Measurements from ENCODE around the gene PSMD5.
"Not testable (repeated sequence)": the region's sequence is repeated elsewhere in the genome, so short reads cannot be mapped to it uniquely, and the experiment has no call there.

The PSMD5 gene

GRCh38 chr9:120815075-120815474, 27.6 kb downstream of the PSMD5 start:
- Histone ChIP-seq H3K4me3 (ENCODE audit: low read length) (no peak overlapping the region), H3K27ac (ENCODE audit: low read depth, low read length) (no peak overlapping the region), H4K20me1 (ENCODE audit: control insufficient read depth, insufficient read depth, low read depth, low read length) (no peaks in the 10 kb centered on the region), H3K4me1 (ENCODE audit: control insufficient read depth, low read length) (peaks cover 3% of the 10 kb centered on the region; the same call in 1 of the 2 replicates), H3F3A (ENCODE audit: control insufficient read depth, insufficient read depth) (peaks cover 8% of the 10 kb centered on the region; the same call in 1 of the 2 replicates), H3K4me2 (ENCODE audit: low read length) (no peak overlapping the region), H3K9me2 (replicated peaks; ENCODE audit: control insufficient read depth, low read length) (no peaks in the 10 kb centered on the region), H3K27me3 (ENCODE audit: control insufficient read depth, low read length) (no peaks in the 10 kb centered on the region), H3K79me2 (ENCODE audit: control insufficient read depth, low read length) (no peaks in the 10 kb centered on the region), H3K9me3 (ENCODE audit: control insufficient read depth, insufficient read depth, low read length) (no peaks in the 10 kb centered on the region), H3K36me3 (ENCODE audit: control insufficient read depth, low read length) (peaks cover 35% of the 10 kb centered on the region)
- TF ChIP-seq EZH2phosphoT487 (IDR thresholded peaks at IDR 0.05; ENCODE audit: borderline replicate concordance, low read length) = no peak
- TF ChIP-seq, protein P1, sequence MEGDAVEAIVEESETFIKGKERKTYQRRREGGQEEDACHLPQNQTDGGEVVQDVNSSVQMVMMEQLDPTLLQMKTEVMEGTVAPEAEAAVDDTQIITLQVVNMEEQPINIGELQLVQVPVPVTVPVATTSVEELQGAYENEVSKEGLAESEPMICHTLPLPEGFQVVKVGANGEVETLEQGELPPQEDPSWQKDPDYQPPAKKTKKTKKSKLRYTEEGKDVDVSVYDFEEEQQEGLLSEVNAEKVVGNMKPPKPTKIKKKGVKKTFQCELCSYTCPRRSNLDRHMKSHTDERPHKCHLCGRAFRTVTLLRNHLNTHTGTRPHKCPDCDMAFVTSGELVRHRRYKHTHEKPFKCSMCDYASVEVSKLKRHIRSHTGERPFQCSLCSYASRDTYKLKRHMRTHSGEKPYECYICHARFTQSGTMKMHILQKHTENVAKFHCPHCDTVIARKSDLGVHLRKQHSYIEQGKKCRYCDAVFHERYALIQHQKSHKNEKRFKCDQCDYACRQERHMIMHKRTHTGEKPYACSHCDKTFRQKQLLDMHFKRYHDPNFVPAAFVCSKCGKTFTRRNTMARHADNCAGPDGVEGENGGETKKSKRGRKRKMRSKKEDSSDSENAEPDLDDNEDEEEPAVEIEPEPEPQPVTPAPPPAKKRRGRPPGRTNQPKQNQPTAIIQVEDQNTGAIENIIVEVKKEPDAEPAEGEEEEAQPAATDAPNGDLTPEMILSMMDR (IDR thresholded peaks at IDR 0.05; ENCODE audit: low read depth, low read length, poor library complexity, severe bottlenecking) = no peak

DNA sequence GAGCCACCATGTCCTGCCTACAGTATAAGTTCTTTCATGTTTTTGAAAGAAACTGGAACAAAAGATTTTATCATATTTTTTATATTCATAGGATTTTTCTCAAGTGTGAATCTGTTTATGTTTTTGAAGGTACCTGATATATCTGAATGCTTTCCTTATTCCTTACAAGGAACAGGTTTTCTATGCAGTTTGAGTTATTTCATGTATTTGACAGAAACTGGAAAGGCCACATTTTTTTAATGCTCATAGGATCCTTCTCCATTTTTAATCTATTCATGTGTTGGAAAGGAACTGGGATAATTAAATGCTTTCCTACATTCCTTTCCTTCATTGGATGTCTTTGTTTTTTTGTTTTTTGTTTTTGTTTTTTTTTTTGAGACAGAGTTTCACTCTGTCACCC, 33.8 kb downstream of the PSMD5 start:
- Histone ChIP-seq H3K9me3 (ENCODE audit: control insufficient read depth, insufficient read depth, low read length) (peaks cover 16% of the 10 kb centered on the region), H4K20me1 (ENCODE audit: control insufficient read depth, insufficient read depth, low read depth, low read length) (no peaks in the 10 kb centered on the region), H3K36me3 (ENCODE audit: control insufficient read depth, low read length) (0 out of 2 replicates have a peak, but pooled peaks cover 3% of the 10 kb centered on the region), H3K79me2 (ENCODE audit: control insufficient read depth, low read length) (no peaks in the 10 kb centered on the region), H3K9me2 (replicated peaks; ENCODE audit: control insufficient read depth, low read length) (no peaks in the 10 kb centered on the region), H3K27ac (ENCODE audit: low read depth, low read length) (no peak overlapping the region), H3K4me1 (ENCODE audit: control insufficient read depth, low read length) (no peaks in the 10 kb centered on the region), H3K4me3 (ENCODE audit: low read length) (no peak overlapping the region), H3F3A (ENCODE audit: control insufficient read depth, insufficient read depth) (no peaks in the 10 kb centered on the region), H3K27me3 (ENCODE audit: control insufficient read depth, low read length) (no peaks in the 10 kb centered on the region), H3K4me2 (ENCODE audit: low read length) (no peak overlapping the region)
- TF ChIP-seq, protein P1 (IDR thresholded peaks at IDR 0.05; ENCODE audit: low read depth, low read length, poor library complexity, severe bottlenecking) = no peak
- TF ChIP-seq EZH2phosphoT487 (IDR thresholded peaks at IDR 0.05; ENCODE audit: borderline replicate concordance, low read length) = no peak

- no peak for TF ChIP-seq EZH2phosphoT487 (IDR thresholded peaks at IDR 0.05; ENCODE audit: borderline replicate concordance, low read length)
- TF ChIP-seq, protein P1 (IDR thresholded peaks at IDR 0.05; ENCODE audit: low read depth, low read length, poor library complexity, severe bottlenecking) = no peak
- H3K27me3 ChIP-seq (ENCODE audit: control insufficient read depth, low read length) = no peaks in the 10 kb centered on the region
- H3F3A ChIP-seq (ENCODE audit: control insufficient read depth, insufficient read depth) = no peaks in the 10 kb centered on the region
- no peaks in the 10 kb centered on the region for H3K4me1 ChIP-seq (ENCODE audit: control insufficient read depth, low read length)
- H3K79me2 ChIP-seq (ENCODE audit: control insufficient read depth, low read length) = no peaks in the 10 kb centered on the region
- H3K27ac ChIP-seq (ENCODE audit: low read depth, low read length) = no peak overlapping the region
- 0 out of 2 replicates have a peak, but pooled peaks cover 3% of the 10 kb centered on the region for H3K36me3 ChIP-seq (ENCODE audit: control insufficient read depth, low read length)
- H4K20me1 ChIP-seq (ENCODE audit: control insufficient read depth, insufficient read depth, low read depth, low read length) = no peaks in the 10 kb centered on the region
- no peak overlapping the region for H3K4me2 ChIP-seq (ENCODE audit: low read length)
- no peak overlapping the region for H3K4me3 ChIP-seq (ENCODE audit: low read length)
- no peaks in the 10 kb centered on the region for H3K9me2 ChIP-seq (replicated peaks; ENCODE audit: control insufficient read depth, low read length)
- peaks cover 16% of the 10 kb centered on the region for H3K9me3 ChIP-seq (ENCODE audit: control insufficient read depth, insufficient read depth, low read length)
These were observed 34.9 kb downstream of the PSMD5 start for GRCh38 chr9:120807607-120808379.

- H3K9me3 ChIP-seq (ENCODE audit: control insufficient read depth, insufficient read depth, low read length) = peaks cover 16% of the 10 kb centered on the region
- not testable (repeated sequence) for H4K20me1 ChIP-seq (ENCODE audit: control insufficient read depth, insufficient read depth, low read depth, low read length); H3F3A ChIP-seq (ENCODE audit: control insufficient read depth, insufficient read depth); H3K27ac ChIP-seq (ENCODE audit: low read depth, low read length); H3K9me2 ChIP-seq (replicated peaks; ENCODE audit: control insufficient read depth, low read length); H3K4me2 ChIP-seq (ENCODE audit: low read length); H3K4me3 ChIP-seq (ENCODE audit: low read length); H3K36me3 ChIP-seq (ENCODE audit: control insufficient read depth, low read length); H3K27me3 ChIP-seq (ENCODE audit: control insufficient read depth, low read length); H3K4me1 ChIP-seq (ENCODE audit: control insufficient read depth, low read length); H3K79me2 ChIP-seq (ENCODE audit: control insufficient read depth, low read length)
These were observed 37.8 kb downstream of the PSMD5 start for GRCh38 chr9:120804784-120805363.
